ENCODE results near the gene VPS13C.
A peak's percentile ranks its signal among the peaks of the same experiment; 100 is the strongest.

VPS13C gene

DNA sequence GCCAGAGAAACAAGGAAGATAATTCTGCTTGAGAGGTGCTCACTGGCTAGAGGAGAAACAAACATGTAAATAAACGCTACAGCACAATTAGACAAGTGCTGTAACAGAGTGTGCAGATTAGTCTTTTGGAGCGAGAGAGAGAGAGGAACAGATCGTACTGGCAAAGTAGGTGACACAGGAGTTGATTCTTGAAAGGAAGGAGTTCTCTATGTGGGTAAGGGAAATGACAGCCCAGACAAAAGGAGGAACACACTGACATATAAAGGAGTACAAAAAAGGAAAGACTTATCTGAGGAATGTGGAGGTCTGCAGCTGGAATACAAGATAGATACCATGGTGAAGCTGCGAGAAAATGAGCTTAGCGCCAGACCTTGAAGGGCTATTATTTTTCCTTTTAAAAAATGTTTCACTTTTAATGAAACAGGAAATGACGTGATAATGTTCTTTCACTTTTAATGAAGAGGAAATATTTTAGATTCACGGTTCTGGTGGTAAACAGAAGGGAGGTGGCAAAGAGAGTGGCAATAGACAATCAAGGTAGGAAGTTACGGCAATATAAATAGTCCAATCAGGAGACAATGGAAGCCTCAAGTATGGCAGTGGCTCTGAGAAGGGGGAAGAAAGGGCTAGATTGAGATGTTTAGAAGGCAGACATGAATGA, 202.9 kb downstream of the VPS13C start:
- no peak for DNase-seq

GRCh38 chr15:61856295-61856694, 204.0 kb downstream of the VPS13C start:
- no peak for DNase-seq

- no peak for DNase-seq
These were observed 207.1 kb downstream of the VPS13C start for GRCh38 chr15:61853195-61853594.

- DNase-seq, result no peak
These were observed 208.3 kb downstream of the VPS13C start for GRCh38 chr15:61851955-61852354.

DNA sequence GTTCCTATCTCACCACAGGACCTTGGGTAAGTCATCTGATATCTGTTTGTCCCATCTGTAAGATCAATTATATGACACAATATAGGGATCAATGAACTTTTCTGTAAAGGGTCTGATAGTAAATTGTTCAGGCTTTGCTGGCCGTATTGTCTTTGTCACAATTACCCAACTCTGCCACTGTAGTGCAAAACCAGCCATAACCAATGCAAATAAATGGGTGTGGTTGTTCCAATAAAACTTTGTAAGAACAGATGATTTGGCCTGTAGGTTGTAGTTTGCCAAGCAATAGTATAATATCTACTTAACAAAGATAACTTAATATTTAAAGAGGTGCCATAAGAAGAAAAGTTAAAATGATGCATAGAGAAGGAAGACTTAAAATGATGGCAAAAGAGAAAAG, 210.8 kb downstream of the VPS13C start:
- no peak for DNase-seq

DNA sequence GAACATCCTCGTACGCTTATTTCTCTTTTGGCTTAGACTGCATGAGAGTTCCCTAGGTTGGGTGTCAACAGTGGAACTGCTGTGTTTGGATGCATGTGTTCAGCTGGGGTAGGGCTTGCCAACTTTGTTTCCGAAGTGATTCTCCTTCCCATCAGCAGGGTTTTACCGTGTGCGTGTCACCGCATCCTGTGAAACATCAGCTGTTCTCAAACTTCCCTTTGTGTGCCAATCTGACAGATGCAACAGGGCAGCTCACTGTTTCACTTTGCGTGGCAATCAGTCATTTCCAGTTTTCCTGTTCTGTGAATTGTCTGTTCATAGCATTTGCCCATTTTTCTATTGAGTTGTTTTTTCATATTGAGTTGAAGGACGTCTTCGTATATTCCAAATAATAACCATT, 218.8 kb downstream of the VPS13C start:
- no peak for DNase-seq

- no peak for DNase-seq
These were observed 220.2 kb downstream of the VPS13C start for GRCh38 chr15:61840090-61840489.

- peak; percentile 38 for DNase-seq
These were observed 220.7 kb downstream of the VPS13C start for GRCh38 chr15:61839546-61839945.

- peak; percentile 54 for DNase-seq
These were observed 224.6 kb downstream of the VPS13C start for GRCh38 chr15:61835496-61836106.

DNA sequence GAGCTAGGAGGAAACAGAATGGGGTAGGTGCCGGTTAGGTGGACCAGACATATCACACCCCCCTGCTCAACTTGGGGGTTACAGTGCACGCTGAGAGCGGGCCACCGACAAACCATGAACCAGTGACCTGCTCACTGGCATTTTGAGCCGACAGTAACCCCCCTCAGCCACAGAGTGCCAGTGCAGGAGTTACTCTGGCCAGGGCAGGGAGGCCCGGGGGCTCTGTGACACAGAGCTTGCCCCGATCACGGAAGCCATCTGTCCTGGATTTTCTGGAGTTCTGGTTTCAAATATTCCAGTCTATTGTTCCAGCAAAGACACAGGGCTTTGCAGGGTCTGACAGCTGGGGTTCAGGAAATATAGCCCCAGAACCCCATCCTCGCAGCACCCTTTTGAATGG, 225.2 kb downstream of the VPS13C start:
- no peak for DNase-seq

GRCh38 chr15:61834076-61834697, 226.1 kb downstream of the VPS13C start:
- peak; percentile 71 for DNase-seq

- no peak for DNase-seq
These were observed 228.0 kb downstream of the VPS13C start for GRCh38 chr15:61832223-61832622.

DNA sequence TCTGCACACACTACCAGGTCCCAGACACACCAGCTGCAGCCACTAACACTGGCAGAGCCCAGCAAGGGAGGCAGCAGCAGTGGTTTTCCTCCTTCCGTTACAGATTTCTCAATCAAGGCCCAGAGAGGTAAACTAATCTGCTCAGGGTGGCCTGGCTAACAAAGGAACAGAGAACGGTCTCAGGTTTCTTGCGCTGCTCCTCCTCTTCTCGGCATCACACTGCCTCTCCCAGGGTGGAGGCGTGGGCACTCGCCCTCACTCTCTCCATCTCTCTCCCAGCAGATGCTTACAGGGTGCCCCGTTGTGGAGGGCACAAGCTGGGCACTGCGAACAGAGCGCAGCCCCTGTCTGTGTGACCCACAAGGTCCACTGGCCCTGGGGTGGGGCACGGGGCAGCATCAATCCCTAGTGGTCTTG, 228.7 kb downstream of the VPS13C start:
- DNase-seq, result no peak

GRCh38 chr15:61830536-61831330, 229.5 kb downstream of the VPS13C start:
- DNase-seq, result no peak

GRCh38 chr15:61829514-61829889, 230.7 kb downstream of the VPS13C start:
- no peak for DNase-seq

DNA sequence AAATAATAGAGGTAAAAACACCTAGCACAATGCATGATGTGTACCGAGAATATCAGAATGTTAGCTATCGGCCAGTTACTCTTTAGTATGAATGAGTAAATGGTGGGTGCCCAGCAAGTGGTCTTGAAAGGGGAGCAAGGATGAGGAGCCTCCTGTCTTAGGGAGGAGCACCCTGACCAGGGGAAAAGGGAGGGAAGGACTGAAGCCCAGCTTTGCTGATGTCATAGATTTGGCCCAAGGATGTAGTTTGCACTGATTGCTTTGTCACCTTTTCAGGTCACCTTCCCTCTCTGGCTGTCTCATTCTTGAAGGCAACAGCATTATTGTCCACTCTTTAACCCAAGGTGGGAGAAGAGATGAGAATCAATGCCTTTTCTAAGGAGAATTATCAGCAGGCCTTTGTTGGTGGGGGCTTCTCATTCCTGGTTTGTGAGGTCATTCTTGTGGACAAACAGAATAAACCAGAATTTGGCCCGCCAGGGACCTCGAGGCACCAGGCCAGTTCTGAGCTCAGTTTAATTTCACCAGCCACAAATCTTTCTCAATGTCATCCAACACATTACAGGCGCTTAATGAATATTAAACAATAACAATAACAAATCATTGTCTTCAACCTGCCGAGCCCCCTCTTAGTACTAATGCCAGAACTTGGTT, 231.3 kb downstream of the VPS13C start:
- DNase-seq, result no peak

GRCh38 chr15:61828008-61828407, 232.2 kb downstream of the VPS13C start:
- no peak for DNase-seq

- no peak for DNase-seq
These were observed 233.1 kb downstream of the VPS13C start for GRCh38 chr15:61827131-61827530.

- DNase-seq, result no peak
These were observed 236.0 kb downstream of the VPS13C start for GRCh38 chr15:61824291-61824690.

DNA sequence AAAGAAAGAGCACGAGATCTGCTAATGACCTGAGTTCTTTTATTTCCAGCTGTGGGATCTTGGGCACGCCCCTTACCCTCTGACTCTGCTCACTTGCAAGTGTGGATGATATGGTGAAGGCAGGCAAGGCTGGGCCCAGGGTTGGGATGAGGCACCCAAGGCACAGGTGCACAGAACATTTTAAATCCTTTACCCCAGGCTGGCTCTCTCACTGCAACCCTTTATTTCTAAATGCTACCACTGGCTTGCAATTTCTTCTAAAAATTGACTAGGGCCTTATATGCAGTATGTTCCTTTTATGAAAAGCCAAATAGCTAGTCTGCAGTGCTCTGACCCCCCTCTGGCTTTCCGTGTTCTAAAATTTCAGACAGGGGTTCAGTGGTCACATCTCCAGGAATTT, 237.7 kb downstream of the VPS13C start:
- no peak for DNase-seq

- DNase-seq, result no peak
These were observed 239.3 kb downstream of the VPS13C start for GRCh38 chr15:61820951-61821350.

GRCh38 chr15:61820212-61820611, 240.0 kb downstream of the VPS13C start:
- DNase-seq, result no peak

GRCh38 chr15:61819386-61819785, 240.9 kb downstream of the VPS13C start:
- DNase-seq, result no peak

Data from fibroblast of skin of abdomen (primary cell).